WI38 (cell line): ENCODE data around the gene KCNMB4.

Experiments
- H3K4me3 ChIP-seq: 2 replicates; pipeline ENCODE4 v1.5.1; 2011; ENCODE audit warnings: low read depth, mild to moderate bottlenecking, control low read depth, low read length
- TF ChIP-seq, protein P1 (sequence below): IDR thresholded peaks from 2 replicates; pipeline ENCODE4 v1.5.1; 2012; ENCODE audit warnings: low read depth, mild to moderate bottlenecking, control low read depth, low read length

KCNMB4 gene

DNA sequence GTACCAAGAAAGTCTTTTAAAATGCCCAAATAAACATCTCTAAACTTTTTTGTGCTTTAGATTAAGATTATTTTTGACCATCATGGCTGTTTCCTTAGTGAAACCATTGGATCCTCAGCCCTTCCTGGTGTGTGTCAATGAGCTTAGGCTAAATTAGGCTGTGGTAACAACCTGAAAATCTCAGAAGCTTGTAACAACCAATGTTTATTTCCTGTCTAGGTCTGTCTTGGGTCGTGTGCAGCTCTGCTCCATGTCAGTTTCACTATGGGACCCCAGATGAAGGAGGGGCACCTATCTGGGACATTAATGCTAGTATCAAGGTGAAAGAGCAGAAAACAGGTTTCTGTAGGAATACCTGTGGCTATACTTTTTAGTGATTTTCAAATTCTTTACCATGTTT lies 49.9 kb downstream of the KCNMB4 start:
- TF ChIP-seq, protein P1, sequence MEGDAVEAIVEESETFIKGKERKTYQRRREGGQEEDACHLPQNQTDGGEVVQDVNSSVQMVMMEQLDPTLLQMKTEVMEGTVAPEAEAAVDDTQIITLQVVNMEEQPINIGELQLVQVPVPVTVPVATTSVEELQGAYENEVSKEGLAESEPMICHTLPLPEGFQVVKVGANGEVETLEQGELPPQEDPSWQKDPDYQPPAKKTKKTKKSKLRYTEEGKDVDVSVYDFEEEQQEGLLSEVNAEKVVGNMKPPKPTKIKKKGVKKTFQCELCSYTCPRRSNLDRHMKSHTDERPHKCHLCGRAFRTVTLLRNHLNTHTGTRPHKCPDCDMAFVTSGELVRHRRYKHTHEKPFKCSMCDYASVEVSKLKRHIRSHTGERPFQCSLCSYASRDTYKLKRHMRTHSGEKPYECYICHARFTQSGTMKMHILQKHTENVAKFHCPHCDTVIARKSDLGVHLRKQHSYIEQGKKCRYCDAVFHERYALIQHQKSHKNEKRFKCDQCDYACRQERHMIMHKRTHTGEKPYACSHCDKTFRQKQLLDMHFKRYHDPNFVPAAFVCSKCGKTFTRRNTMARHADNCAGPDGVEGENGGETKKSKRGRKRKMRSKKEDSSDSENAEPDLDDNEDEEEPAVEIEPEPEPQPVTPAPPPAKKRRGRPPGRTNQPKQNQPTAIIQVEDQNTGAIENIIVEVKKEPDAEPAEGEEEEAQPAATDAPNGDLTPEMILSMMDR = no peak
- no peak overlapping the region for H3K4me3 ChIP-seq

DNA sequence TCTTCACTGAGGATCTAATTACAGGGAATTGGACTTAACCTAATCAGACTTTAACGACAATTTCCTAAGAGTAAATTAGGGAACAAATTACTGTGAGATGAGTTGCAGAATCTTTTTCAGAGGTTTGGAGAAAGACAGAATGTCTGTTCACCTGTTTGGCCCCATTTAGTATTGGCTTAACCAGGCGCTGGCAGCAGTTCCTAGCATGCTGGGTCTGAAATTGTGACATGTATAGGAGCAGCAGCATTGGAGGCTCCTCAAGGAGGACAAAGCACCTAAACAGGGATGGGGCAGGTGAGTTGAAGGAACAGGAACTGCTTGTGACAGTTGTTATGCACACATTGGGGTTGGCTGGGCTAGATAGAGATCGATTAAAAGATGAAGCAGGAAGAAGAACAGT lies 51.0 kb downstream of the KCNMB4 start:
- TF ChIP-seq, protein P1 = no peak
- no peak overlapping the region for H3K4me3 ChIP-seq

DNA sequence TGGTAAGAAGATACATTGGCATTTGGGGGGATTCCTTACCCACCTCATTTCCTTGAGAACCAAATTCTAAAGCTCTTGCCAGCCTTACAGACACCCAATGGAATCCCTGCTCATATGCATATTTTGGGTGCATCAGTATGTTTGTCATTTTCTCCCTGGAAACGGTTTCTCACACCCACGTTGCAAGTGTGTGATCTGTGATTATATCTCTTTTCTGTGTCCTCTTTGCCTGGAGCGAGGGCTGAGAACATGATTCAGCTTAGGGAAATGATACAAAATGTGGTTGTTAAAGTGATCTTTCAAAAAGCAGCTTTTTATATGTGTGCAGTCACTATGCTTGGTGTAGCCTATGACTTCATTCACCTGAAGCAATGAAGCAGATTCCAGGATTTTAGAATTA lies 52.0 kb downstream of the KCNMB4 start:
- TF ChIP-seq, protein P1 = no peak
- no peak overlapping the region for H3K4me3 ChIP-seq

DNA sequence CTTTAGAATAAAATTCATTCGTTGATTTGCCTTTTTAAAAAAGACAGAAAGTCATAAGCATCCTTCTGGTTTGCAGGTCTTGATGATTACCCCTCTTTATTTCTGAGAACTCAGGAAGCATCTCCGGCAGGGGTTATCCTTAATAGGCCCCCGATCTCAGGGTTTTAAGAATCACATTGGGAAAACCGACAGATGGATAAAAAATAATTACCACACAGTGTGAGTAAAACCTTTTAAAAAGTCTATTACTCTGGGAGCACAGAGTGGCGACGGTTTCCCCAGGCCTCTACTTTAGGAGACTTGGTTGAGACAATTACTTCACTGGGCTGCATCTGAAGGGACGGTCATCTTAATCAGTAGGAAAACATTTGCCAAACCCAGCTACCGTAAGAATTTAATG lies 56.5 kb downstream of the KCNMB4 start:
- no peak overlapping the region for H3K4me3 ChIP-seq
- TF ChIP-seq, protein P1 = no peak

DNA sequence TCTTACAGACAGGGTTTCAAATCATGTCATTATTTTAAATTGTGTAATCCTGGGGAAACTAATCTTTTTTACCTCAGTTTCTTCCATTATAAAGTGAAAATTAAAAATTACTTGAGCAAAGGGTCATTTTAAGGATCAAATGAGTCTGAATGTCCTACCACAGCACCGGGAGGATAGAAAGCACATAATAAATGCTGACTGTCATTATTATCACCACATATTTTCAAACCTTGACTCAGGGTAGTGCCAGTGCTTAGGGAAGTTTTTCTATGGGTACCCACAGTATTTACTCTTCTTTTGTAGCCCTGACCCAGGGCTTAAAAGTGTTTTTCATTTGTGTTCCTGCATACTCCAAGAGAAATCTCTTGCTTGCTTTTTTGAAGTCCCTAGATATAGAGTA lies 60.5 kb downstream of the KCNMB4 start:
- TF ChIP-seq, protein P1 = no peak
- H3K4me3 ChIP-seq = no peak overlapping the region

DNA sequence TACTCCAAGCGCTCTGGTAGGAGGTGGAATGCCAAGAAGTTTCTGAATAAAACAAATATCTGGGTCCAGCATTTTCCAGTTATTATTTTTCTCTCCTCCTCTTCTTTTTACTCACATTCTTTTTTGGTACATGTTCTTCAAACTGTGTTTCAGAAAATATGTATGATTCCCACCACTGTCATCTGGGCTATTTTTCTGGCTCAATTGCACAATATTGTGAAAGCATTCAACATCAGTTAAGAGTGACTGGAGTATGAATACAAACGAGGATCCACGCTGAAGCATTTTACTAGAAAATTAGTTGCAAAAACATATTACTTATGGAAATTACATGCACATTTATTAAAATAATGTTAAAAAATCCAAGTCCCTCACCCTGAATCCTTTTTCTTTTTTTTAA lies 61.5 kb downstream of the KCNMB4 start:
- no peak overlapping the region for H3K4me3 ChIP-seq
- TF ChIP-seq, protein P1 = no peak

DNA sequence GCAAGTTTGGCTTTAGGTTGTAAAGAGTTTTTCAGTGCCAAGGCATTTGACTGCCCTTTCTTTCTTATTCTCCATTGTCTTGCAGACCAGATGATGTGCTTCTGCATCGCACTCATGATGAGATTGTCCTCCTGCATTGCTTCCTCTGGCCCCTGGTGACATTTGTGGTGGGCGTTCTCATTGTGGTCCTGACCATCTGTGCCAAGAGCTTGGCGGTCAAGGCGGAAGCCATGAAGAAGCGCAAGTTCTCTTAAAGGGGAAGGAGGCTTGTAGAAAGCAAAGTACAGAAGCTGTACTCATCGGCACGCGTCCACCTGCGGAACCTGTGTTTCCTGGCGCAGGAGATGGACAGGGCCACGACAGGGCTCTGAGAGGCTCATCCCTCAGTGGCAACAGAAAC lies 64.3 kb downstream of the KCNMB4 start:
- H3K4me3 ChIP-seq = no peak overlapping the region
- TF ChIP-seq, protein P1 = no peak

DNA sequence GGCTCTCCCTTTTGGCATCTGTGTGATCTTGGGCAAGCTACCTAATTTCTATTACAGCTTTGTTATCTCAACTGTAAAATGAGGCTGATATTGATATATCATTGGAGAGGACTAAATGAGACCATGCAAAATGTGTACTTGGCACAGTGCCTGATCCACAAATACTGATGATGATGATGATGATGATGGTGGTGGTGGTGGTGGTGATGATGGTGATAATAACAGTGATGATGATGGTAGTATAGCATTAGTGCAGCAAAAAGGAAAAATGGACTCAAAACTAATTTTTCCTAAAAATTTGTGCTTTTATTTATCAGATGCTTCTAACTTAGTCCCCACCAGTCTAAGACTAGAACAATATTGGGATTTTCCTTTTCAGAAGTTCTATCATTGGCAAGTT lies 70.7 kb downstream of the KCNMB4 start:
- no peak overlapping the region for H3K4me3 ChIP-seq
- TF ChIP-seq, protein P1 = no peak
